ENCODE measurements around the gene CRYL1.

The CRYL1 gene

GRCh38 chr13:20526664-20527063 is 1.0 kb upstream of the CRYL1 start:
- DNase-seq: no peak

- DNase-seq: no peak
Observed at GRCh38 chr13:20525144-20525600, 485 bp downstream of the CRYL1 start.

DNA sequence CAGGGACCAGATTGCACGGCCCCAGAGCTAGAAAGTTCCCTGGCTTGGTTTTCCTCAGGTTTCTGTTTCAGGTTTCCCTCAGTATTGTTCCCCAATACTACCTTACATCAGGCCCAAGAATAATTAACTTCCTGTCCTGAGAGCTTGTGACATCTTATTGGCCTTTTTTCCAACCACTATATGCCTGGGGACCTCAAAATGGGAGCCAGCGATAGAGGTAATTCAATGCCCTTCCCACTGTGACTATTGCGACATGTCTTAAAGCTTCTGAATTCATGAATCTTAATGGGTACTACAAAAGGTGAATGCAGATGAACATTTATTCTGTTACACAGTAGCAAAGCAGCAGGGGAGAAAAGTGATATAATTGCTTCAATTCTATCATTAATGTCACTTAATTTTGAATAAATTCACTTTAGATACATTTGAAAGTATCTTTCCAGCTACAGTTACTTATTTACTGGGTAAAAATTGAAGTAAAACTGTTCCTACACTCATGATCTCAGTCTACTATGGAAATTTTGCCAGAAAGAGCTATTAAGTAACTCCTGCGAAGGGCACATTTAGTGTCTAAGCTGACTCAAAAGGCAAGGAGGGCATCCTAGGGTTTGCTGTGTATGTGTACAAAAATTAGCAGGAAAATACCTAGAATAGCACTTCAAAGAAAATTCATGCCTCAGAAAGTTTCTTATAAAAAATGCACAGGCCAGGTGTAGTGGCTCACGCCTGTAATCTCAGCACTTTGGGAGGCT is 4.1 kb downstream of the CRYL1 start:
- no peak for DNase-seq

GRCh38 chr13:20519875-20520274 is 5.8 kb downstream of the CRYL1 start:
- DNase-seq: no peak

DNA sequence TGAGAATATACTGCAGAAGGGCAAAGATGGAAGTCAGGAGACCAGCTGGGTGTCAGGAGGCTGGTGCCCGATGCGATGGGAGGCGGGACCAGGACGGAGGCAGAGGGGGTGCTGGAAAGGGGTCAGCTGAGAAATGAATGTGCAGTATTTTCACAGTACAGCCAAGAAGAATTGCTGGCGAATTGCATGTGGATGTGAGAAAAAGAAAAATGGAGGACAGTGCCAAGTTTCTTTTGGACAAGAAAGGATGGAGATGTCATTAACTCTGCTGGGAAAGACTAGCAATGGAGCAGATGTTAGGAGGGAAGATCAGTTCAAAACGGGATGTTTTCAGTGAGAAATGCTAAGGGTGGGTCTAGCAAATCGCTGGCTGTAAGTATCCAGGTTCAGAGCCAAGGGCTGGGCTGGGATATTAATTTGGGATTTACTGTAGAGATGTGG is 7.0 kb downstream of the CRYL1 start:
- no peak for DNase-seq

GRCh38 chr13:20514866-20515265 is 10.8 kb downstream of the CRYL1 start:
- DNase-seq: no peak

DNA sequence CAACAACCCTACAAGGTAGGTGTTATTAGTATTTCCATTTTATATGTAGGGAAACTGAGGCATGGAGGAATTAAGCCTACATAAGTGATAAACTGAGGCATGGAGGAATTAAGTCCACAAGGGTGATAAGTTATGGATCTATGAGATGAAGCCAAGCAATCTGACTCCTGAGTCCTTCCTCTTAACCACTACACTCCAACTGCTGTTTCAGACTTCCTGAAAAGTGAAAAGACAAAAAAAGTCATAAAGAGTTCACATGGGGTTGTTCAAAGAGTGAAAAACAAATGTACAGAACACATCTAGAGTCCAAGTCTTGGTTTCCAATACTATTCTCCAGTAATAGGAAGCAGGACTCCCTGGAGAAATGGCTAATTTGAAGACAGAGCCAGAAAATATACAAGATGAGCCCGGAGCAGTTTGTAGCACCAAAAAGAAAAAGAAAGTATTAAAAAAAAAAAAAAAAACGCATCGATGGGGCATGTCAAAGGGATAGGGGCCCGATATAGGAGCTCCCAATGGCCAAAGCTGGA is 12.1 kb downstream of the CRYL1 start:
- no peak for DNase-seq

DNA sequence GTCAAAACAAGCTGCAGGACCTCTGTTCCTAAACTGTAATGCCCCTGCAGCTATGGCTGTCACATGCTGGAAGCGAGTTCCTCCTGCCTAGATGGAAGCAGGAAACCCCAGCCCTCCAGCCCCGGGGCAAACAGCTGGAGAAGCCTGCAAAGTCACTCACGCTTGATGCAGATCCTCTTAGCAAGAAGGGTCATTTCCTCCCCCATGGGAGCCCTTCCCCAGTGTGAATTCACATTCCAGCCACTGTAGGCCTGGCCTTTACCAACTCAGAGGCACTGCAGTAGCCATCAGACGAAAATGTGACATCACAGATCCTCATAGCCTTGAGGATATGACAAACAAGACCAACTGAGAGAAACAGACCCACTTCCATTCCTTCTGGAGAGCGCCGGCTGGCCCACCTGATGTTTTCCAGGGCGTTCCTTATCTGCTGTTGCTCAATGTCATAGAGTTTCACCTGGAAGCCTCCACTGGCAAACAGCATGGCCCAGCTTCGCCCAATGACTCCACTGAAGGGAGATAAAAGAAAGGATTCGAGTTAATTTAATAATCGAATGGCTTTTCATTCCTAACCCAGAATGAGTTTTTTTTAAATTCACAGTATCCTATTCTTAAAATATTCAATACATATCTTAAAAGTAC is 13.5 kb downstream of the CRYL1 start:
- DNase-seq: no peak

- no peak for DNase-seq
Observed at GRCh38 chr13:20506696-20507095, 19.0 kb downstream of the CRYL1 start.

GRCh38 chr13:20505405-20506366 is 20.0 kb downstream of the CRYL1 start:
- no peak for DNase-seq

DNA sequence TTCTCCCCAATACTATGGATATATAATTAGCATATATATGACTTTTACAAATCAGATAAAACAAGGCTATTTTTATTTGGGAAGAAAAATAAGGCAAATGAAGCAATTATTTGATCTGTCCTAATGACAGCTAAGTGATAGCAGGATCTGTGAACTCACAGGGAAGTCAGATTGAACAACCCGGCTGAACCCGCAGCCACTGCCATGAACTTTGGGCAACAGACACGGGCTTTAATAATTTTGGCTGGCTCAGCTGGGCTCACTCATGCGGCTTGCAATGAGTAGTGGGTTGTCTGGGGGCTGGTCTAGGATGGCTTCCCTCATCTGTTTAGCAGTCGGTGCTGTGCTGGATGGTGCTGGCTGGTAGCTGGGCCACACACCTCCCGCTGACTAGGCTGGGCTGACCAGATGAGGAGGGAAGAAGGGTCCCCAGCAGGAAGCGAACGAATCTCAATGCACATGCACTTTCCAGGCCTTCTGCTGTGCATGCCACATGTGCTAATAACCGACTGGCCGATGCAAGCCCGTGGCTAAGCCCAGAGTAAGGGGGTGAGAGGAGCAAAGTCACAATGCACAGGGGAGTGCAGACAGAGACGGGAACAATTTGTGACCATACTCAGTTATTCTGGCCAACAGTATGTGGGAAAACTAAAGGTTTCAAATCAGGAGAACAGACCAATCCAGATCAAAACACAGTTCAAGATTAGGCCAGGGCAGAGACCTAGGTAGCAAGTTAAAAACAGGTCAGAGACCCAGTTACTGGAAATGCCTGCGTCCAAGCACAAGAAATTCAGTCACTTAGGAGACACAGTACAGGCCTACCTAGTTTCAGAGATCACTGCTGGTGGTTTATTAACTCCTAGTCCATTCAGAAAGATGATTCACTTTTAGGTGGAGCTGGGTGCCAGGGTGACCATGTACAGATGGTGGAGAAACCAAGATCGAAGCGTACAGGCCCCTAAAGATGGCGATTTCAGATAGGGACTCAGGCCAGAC is 22.3 kb downstream of the CRYL1 start:
- DNase-seq: no peak

- no peak for DNase-seq
Observed at GRCh38 chr13:20501592-20501991, 24.1 kb downstream of the CRYL1 start.

DNA sequence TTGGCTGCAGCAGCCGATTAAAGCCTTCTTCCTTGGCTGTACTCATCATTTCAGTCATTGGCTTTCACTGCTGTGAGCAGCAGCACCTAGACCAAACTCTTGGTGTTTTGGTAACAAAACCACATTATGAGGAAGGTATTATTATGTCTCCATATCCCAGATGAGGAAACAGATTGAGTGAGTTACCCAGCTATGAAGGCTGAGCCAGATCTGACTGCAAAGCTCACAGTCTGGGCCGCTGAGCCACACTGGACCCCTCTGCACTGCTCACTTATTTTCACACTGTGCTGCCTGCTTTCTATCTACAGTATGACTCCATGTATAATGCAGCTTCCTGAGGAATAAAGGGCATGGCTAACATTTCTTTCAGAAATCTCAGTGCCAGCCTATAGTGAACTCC is 24.5 kb downstream of the CRYL1 start:
- DNase-seq: no peak

- DNase-seq: no peak
Observed at GRCh38 chr13:20499986-20500385, 25.7 kb downstream of the CRYL1 start.

GRCh38 chr13:20498659-20499058 is 27.0 kb downstream of the CRYL1 start:
- DNase-seq: no peak

DNA sequence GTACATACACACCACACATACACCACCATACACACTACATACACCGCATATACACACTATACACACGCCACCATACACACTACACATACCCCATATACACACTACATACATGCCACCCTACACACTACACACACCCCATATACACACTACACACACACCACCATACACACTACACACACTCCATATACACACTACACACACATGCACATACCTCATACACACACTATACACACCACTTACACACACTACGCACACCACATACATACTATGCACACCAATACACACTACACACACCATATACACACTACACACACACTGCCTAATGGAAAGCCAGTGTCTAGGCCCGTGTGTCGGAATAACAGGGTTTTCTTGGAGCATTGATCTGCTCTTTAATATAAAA is 27.5 kb downstream of the CRYL1 start:
- DNase-seq: no peak

GRCh38 chr13:20497006-20497775 is 28.5 kb downstream of the CRYL1 start:
- no peak for DNase-seq

- DNase-seq: peak; percentile 23
Observed at GRCh38 chr13:20495087-20496023, 30.3 kb downstream of the CRYL1 start.

- no peak for DNase-seq
Observed at GRCh38 chr13:20494656-20495055, 31.0 kb downstream of the CRYL1 start.

DNA sequence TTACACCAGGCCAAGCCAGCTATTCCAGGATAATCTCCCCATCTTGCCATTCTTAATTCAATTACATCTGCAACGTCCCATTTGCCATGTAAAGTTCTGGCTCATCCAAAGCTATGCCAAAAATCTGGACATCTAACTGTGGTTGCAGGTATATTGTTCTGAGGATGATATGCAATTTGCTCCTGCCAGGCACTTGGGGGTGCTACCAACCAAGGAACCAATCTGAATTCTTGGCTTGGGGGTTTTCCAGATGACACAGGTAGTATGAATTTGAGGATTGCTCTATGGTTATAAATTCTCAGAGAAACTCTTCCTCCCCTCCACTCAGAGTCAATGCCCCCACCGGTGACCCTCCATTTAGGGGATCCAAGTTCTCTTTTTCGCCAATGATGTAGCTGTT is 33.0 kb downstream of the CRYL1 start:
- no peak for DNase-seq
